GM12875 (cell line): Measurements from ENCODE around the gene VKORC1.

Experiments used
- H3K4me3 ChIP-seq: one replicate; pipeline ENCODE4 v1.5.1; 2011; ENCODE audit warnings: low read depth, low read length, control low read depth
- CTCF ChIP-seq: IDR thresholded peaks from 2 replicates; pipeline ENCODE4 v1.5.1; 2011; ENCODE audit warnings: low read depth, mild to moderate bottlenecking, control low read depth, inconsistent platforms, low read length, moderate library complexity, borderline replicate concordance; ENCODE audit not compliant: insufficient read depth

Gene VKORC1

GRCh38 chr16:31083556-31083955 lies 11.0 kb downstream of the VKORC1 start:
- no peak overlapping the region for H3K4me3 ChIP-seq
- no peak for TF ChIP-seq CTCF

- TF ChIP-seq CTCF: no peak
- no peak overlapping the region for H3K4me3 ChIP-seq
Measured at GRCh38 chr16:31083081-31083480, 11.5 kb downstream of the VKORC1 start.

- TF ChIP-seq CTCF: no peak
- no peak overlapping the region for H3K4me3 ChIP-seq
Measured at GRCh38 chr16:31082368-31083045, 12.1 kb downstream of the VKORC1 start.

GRCh38 chr16:31081428-31082351 lies 12.9 kb downstream of the VKORC1 start:
- TF ChIP-seq CTCF: no peak
- H3K4me3 ChIP-seq: no peak overlapping the region

- TF ChIP-seq CTCF: no peak
- no peak overlapping the region for H3K4me3 ChIP-seq
Measured at GRCh38 chr16:31080756-31081419, 13.7 kb downstream of the VKORC1 start.

GRCh38 chr16:31080035-31080629 lies 14.5 kb downstream of the VKORC1 start:
- TF ChIP-seq CTCF: no peak
- no peak overlapping the region for H3K4me3 ChIP-seq
